RWPE1 (cell line): Measurements from ENCODE around the gene BMP4.
A peak's percentile ranks its signal among the peaks of the same experiment; 100 is the strongest.

Source experiments
- CTCF ChIA-PET: fragments of 350-600 bp; sonication (Branson Sonifier 250); formaldehyde crosslinking; extraction: SDS; loops from one replicate; lab custom pipeline; 2021; lab: Yijun Ruan, JAX
- POLR2A ChIA-PET: fragments of 400-600 bp; formaldehyde crosslinking; extraction: SDS; loops from one replicate; lab custom pipeline; 2020; ENCODE audit warnings: antibody characterized with exemption; ENCODE audit not compliant: low non-redundant PET; lab: Yijun Ruan, JAX
- DNase-seq: peaks from one replicate; pipeline ENCODE4 v3.0.0; 2012; ENCODE audit warnings: low spot score
- H3K27ac ChIP-seq: fragments of 450-650 bp; 2 replicates; pipeline ENCODE4 v1.5.1; 2017
- TF ChIP-seq, protein P1 (sequence below): fragments of 450-650 bp; conservative IDR thresholded peaks from 2 replicates; pipeline ENCODE4 v1.5.1; 2017; ENCODE audit warnings: low read depth, mild to moderate bottlenecking

Gene BMP4

DNA sequence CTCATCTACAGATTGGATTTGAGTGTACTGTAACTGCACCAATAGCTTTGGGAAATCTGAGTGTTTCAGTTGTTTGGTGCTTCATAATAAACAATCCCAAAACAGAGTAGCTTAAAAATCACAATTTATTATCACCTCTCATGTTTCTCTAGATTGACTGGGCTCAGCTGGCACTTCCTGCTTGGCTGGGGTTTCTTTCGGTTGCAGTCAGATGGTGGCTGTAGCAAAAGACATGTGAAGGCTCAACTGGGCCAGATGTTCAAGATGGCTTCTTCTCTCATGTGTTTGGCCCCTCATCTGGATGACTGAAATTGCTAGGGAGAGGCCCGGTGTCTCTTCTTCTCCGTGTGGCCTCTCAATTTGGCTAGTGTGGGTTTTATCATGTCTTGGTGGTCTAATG lies 12.1 kb upstream of the BMP4 start:
- no peak for DNase-seq
- TF ChIP-seq, protein P1, sequence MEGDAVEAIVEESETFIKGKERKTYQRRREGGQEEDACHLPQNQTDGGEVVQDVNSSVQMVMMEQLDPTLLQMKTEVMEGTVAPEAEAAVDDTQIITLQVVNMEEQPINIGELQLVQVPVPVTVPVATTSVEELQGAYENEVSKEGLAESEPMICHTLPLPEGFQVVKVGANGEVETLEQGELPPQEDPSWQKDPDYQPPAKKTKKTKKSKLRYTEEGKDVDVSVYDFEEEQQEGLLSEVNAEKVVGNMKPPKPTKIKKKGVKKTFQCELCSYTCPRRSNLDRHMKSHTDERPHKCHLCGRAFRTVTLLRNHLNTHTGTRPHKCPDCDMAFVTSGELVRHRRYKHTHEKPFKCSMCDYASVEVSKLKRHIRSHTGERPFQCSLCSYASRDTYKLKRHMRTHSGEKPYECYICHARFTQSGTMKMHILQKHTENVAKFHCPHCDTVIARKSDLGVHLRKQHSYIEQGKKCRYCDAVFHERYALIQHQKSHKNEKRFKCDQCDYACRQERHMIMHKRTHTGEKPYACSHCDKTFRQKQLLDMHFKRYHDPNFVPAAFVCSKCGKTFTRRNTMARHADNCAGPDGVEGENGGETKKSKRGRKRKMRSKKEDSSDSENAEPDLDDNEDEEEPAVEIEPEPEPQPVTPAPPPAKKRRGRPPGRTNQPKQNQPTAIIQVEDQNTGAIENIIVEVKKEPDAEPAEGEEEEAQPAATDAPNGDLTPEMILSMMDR: no peak
- no peak overlapping the region for H3K27ac ChIP-seq
- CTCF ChIA-PET: interaction anchor here (0.6 kb wide), 1 partner anchor 817 kb away, joined by 4 read pairs; no protein-coding TSS in a partner anchor
- POLR2A ChIA-PET: no interaction called here

DNA sequence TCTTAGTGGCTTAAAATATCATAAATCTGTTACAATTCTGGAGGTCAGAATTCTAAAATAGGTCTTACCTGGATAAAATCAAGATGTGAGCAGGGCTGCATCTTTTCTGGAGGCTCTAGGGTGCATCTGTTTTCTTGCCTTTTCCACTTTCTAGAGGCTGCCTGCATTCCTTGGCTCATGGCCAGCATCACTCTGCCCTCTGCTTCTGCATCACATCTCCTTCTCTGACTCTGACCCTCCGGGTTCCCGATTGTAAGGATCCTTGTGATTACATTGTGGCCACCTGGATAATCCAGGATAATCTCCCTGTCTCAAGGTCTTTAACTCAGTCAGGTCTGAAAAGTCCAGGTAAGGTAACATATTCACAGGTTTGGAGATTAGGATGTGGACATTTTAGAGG lies 11.0 kb upstream of the BMP4 start:
- TF ChIP-seq, protein P1: no peak
- no peak for DNase-seq
- H3K27ac ChIP-seq: no peak overlapping the region
- ChIA-PET POLR2A (no interaction called here), CTCF (no interaction called here)

DNA sequence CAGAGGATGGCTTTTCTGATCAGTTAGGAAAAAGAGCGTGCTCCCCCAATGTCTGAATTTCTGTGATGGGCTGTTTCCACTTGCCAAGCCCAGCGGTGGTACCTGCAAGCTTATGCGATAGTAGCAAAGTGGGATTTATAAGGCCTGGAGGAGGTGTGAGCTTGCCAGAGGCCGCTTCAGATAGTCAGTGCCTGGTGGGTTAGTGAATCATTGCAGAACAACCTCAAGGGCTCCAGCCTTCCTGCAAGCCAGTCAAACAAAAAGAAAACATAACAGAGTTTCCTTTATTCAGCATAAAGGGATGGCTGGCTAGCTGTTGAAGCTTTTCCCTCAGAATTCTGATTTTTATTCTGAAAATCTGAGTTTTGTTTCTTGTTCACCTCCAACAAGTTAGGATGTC lies 7.6 kb upstream of the BMP4 start:
- POLR2A ChIA-PET: no interaction called here
- TF ChIP-seq, protein P1: no peak
- DNase-seq: no peak
- H3K27ac ChIP-seq: no peak overlapping the region
- CTCF ChIA-PET: interaction anchor here (0.5 to 1.4 kb wide), 4 partner anchors 10 to 923 kb away, joined by 3 to 4 read pairs (median 4); no protein-coding TSS in a partner anchor

DNA sequence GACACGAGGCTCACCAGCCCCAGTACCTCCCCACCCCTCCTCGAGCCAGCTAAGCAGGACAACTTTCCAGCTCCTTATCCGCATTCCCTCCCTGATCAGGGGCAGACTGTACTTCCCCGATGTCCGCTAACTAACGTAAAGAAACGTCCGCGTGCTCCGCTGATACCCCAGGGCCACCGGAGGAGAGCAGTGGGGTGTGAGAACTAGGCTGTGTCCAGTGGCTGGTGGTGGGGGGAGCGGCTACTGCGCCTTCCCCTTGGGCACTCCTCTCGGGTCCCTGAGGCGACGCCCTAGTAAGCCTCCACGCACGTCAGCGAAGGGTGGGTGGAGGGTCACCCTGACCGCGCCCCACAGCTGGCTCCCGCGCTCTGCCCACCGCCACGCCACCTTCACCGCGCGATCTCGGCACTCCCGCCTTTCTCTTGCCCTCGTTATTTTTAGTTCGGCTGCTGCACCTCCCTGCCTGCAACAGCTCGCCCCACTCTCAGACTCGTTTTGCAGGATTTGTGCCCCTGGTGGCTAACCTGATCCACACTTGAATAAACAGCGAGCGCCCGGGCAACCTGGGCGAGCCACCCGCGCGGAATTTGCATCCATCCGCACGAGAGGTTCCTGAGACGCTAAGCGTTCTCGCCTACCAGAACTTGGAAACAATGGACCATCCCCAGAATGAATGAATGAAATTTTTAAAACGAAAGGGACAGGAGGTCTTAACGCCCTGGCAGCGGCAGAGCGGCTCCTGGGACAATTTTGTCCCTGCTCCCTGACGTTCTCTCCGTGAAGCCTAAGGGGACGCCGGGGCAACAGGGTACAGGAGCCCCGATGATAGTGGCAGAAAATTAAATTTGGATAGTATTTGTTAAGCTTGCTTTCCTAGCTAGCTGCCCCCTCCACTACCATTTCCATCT lies 6.9 kb upstream of the BMP4 start:
- no peak overlapping the region for H3K27ac ChIP-seq
- TF ChIP-seq, protein P1: peak; percentile 37; the same call in 1 of the 2 replicates
- ChIA-PET CTCF (interaction anchor here (0.7 to 1.4 kb wide), 6 partner anchors 9 to 605 kb away, joined by 3 to 4 read pairs (median 4); no protein-coding TSS in a partner anchor), POLR2A (no interaction called here)
- DNase-seq: no peak

DNA sequence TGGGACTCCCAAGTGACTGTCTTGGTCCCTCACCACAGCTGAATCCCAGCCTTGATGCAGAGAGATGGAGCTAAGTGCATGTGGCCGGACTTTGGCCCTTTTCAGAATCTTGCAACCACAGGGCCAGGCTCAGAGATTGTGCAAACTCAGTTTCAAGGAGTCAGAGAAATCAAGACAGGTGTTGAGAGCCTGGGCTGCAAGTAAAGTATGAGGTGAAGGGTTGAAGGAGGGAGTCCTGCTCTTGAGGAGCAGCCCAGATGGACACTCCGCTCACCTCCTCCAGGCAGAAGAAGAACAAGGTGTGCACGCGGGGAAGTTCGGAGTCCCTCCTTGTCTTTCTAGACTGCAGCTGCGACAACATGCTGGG lies 6.3 kb upstream of the BMP4 start:
- H3K27ac ChIP-seq: no peak overlapping the region
- CTCF ChIA-PET: interaction anchor here (0.7 to 1.4 kb wide), 5 partner anchors 20 to 604 kb away, joined by 3 to 4 read pairs (median 3); no protein-coding TSS in a partner anchor
- no peak for DNase-seq
- TF ChIP-seq, protein P1: no peak
- POLR2A ChIA-PET: no interaction called here

DNA sequence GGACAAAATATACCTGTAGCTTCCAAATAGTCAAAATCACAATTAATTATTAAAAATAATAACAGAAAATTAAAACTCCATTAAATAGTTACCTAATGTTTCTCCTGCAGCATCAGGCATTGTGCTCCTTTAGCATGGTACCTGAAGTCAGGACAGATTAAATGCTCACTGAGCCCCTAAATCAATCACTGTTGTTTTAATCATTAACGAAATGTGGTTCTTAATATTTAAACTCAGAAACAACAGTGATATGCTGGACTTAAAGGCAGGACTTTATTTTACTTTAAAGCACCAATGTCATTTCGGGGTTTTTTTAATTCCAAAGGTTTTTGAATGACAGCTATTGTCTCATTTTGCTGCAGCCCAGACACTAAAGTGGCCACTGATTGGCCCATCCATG lies 2.0 kb upstream of the BMP4 start:
- H3K27ac ChIP-seq: no peak overlapping the region
- no peak for DNase-seq
- TF ChIP-seq, protein P1: no peak
- ChIA-PET POLR2A (no interaction called here), CTCF (interaction anchor here (0.6 kb wide), 1 partner anchor 546 kb away, joined by 3 read pairs; no protein-coding TSS in a partner anchor)
